Liver (tissue), 3 donors: Measurements from ENCODE around the gene ZFP36L2.

Source experiments
- EGR1 ChIP-seq, 2 donors: IDR thresholded peaks; 2 replicates each; pipeline ENCODE4 v1.6.1; 2016 to 2018; ENCODE audit warnings: antibody characterized with exemption in 2 of 2, low read depth in 2 of 2
- GABPA ChIP-seq, 2 donors: IDR thresholded peaks in 1 of 2; conservative IDR thresholded peaks in 1 of 2; 2 replicates each; pipeline ENCODE4 v1.6.1; 2016; ENCODE audit warnings: antibody characterized with exemption in 2 of 2, mild to moderate bottlenecking in 1 of 2, moderate library complexity in 1 of 2
- HNF4A ChIP-seq, 2 donors: conservative IDR thresholded peaks; 2 replicates each; pipeline ENCODE4 v1.6.1; 2016; ENCODE audit warnings: antibody characterized with exemption in 2 of 2, mild to moderate bottlenecking in 2 of 2
- JUND ChIP-seq, 2 donors: IDR thresholded peaks; 2 replicates each; pipeline ENCODE4 v1.6.1; 2016; ENCODE audit warnings: antibody characterized with exemption in 2 of 2
- NR2F2 ChIP-seq: IDR thresholded peaks from 2 replicates; pipeline ENCODE4 v1.6.1; 2016; ENCODE audit warnings: antibody characterized with exemption
- SP1 ChIP-seq: IDR thresholded peaks from 2 replicates; pipeline ENCODE4 v1.6.1; 2018; ENCODE audit warnings: antibody characterized with exemption, mild to moderate bottlenecking
- TF ChIP-seq, protein P1 (sequence below): fragments of 150-350 bp; IDR thresholded peaks from 2 replicates; pipeline ENCODE4 v1.5.1; 2017; ENCODE audit warnings: improper control_type of control experiment, low read depth, low read length; ENCODE audit not compliant: missing input control
- TF ChIP-seq, protein P2 (sequence below): IDR thresholded peaks from 2 replicates; pipeline ENCODE4 v1.6.1; 2016; ENCODE audit warnings: antibody characterized with exemption
- donor health status: healthy.
- donor health status: healthy.

DNA sequence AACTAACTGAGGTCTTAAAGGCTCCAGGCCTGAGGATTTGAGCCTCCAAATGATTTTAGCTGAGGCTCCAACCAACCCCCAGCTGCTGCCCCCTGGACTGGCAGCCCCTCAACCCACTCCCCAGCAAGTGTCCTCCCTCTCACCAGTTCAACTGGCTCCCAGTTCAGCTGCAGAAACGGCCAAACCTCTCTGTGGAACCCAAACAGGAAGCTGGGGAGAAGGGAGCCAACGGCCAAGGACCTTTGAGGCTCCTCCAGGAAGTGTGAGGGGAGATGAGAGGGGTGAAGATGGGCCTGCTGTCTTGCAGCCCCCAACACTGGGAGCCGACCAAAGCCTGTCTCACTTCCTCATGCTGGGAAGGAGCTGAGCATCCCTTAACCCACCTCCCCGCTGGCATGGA, 24.9 kb downstream of the ZFP36L2 start:
- TF ChIP-seq, protein P1, sequence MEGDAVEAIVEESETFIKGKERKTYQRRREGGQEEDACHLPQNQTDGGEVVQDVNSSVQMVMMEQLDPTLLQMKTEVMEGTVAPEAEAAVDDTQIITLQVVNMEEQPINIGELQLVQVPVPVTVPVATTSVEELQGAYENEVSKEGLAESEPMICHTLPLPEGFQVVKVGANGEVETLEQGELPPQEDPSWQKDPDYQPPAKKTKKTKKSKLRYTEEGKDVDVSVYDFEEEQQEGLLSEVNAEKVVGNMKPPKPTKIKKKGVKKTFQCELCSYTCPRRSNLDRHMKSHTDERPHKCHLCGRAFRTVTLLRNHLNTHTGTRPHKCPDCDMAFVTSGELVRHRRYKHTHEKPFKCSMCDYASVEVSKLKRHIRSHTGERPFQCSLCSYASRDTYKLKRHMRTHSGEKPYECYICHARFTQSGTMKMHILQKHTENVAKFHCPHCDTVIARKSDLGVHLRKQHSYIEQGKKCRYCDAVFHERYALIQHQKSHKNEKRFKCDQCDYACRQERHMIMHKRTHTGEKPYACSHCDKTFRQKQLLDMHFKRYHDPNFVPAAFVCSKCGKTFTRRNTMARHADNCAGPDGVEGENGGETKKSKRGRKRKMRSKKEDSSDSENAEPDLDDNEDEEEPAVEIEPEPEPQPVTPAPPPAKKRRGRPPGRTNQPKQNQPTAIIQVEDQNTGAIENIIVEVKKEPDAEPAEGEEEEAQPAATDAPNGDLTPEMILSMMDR: no peak
- TF ChIP-seq GABPA (IDR thresholded peaks at IDR 0.05 in 1 of 2, conservative IDR thresholded peaks at IDR 0.05 in 1 of 2): no peak
- TF ChIP-seq HNF4A (conservative IDR thresholded peaks at IDR 0.05): no peak
- no peak for TF ChIP-seq JUND (IDR thresholded peaks at IDR 0.05)
- no peak for TF ChIP-seq SP1
- no peak for TF ChIP-seq EGR1 (IDR thresholded peaks at IDR 0.05; ENCODE audit: low read depth in 2 of 2)
- TF ChIP-seq, protein P2, sequence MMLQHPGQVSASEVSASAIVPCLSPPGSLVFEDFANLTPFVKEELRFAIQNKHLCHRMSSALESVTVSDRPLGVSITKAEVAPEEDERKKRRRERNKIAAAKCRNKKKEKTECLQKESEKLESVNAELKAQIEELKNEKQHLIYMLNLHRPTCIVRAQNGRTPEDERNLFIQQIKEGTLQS: no peak
- TF ChIP-seq NR2F2: no peak
